ENCODE measurements around the gene PCDH11X. TPM values are rescaled to one million over a fixed set of nuclear protein-coding genes. Genes with fewer than 3 reads are reported as not detected.
"Not testable (repeated sequence)": the region's sequence is repeated elsewhere in the genome, so short reads cannot be mapped to it uniquely, and the experiment has no call there.

Gene PCDH11X
- total RNA-seq, result not detected in 2 replicates

GRCh38 chrX:91779135-91779534 is at the start of gene PCDH11X:
TSS of gene PCDH11X (plus strand) at chrX:91779375. CDS start at chrX:91835505, 56,130 bp downstream.
- not testable (repeated sequence) for DNase-seq (ENCODE audit: extremely low read depth, low read depth, low spot score)

- DNase-seq (ENCODE audit: extremely low read depth, low read depth, low spot score), result not testable (repeated sequence)
These were observed 31.7 kb upstream of the PCDH11X start for GRCh38 chrX:91747446-91747845.

GRCh38 chrX:91753022-91753421 is 26.2 kb upstream of the PCDH11X start:
- not testable (repeated sequence) for DNase-seq (ENCODE audit: extremely low read depth, low read depth, low spot score)

- not testable (repeated sequence) for DNase-seq (ENCODE audit: extremely low read depth, low read depth, low spot score)
These were observed 8.3 kb upstream of the PCDH11X start for GRCh38 chrX:91770619-91771488.

GRCh38 chrX:91773943-91774342 is 5.2 kb upstream of the PCDH11X start:
- DNase-seq (ENCODE audit: extremely low read depth, low read depth, low spot score), result not testable (repeated sequence)

GRCh38 chrX:91780008-91780407 is 833 bp downstream of the PCDH11X start:
- DNase-seq (ENCODE audit: extremely low read depth, low read depth, low spot score), result not testable (repeated sequence)

- not testable (repeated sequence) for DNase-seq (ENCODE audit: extremely low read depth, low read depth, low spot score)
These were observed 1.5 kb downstream of the PCDH11X start for GRCh38 chrX:91780698-91781097.

GRCh38 chrX:91781553-91782298 is 2.6 kb downstream of the PCDH11X start:
- DNase-seq (ENCODE audit: extremely low read depth, low read depth, low spot score), result not testable (repeated sequence)

- not testable (repeated sequence) for DNase-seq (ENCODE audit: extremely low read depth, low read depth, low spot score)
These were observed 3.6 kb downstream of the PCDH11X start for GRCh38 chrX:91782825-91783224.

GRCh38 chrX:91817537-91817936 is 38.4 kb downstream of the PCDH11X start:
- not testable (repeated sequence) for DNase-seq (ENCODE audit: extremely low read depth, low read depth, low spot score)

- DNase-seq (ENCODE audit: extremely low read depth, low read depth, low spot score), result not testable (repeated sequence)
These were observed 46.1 kb downstream of the PCDH11X start for GRCh38 chrX:91825321-91825720.
